HL-60/S4 treated with retinoic acid at 250 ng/mL for 4 days and 3 days (cell line): ENCODE results near the gene STX3.
"Not testable (repeated sequence)": the region's sequence is repeated elsewhere in the genome, so short reads cannot be mapped to it uniquely, and the experiment has no call there.

Experiments
- in situ Hi-C: fragments of 300-500 bp; cut with MboI; formaldehyde crosslinking; loops from 2 replicates; pipeline ENCODE4 v1.7.0; 2022; ENCODE audit warnings: low sequenced_read_pairs

Gene STX3

DNA sequence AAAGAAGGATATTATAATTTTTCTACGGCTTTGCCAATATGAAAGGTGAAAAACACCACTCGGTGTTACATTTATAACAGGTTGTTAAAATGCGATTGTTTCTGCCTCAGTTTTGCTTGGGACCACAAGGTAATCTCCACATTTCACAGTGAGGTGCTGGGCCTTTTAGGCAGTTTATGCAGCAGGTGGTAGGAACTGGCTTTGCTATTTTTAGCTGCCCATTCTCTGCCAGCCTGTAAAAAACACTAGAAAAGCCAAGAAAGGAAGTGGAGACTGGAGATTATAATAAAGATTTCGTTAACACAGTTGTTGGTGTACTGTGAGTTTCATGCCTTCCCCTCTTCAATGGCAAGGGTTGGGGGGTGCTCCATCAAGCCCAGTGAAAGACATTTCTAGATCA is 63.4 kb downstream of the STX3 start:
- in situ Hi-C loops: no loop called here

DNA sequence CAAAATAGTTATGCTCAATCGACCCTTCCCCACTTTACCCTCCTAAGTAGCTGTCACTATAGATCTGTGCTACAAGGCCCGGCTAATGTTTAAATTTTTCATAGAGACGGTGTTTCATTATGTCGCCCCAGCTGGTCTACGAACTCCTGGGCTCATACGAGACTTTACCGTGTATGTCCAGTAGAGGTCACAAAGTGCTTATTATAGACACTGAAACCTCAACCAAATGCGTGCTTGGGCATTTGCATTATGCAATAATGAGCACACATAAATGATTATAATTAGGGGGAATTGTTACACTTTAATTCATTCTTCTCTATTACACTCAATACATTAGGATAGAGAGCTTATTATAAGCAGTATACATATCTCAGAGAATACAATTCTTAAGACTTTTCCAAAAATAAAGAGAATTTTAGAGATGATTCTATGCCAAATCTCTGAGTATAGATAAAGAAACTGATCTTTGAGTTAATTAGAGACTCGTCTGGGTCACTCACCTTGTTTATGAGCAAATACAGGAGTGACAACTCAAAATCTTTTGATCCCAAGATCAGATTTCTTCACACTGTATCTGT is 67.9 kb downstream of the STX3 start:
- in situ Hi-C loops: no loop called here

DNA sequence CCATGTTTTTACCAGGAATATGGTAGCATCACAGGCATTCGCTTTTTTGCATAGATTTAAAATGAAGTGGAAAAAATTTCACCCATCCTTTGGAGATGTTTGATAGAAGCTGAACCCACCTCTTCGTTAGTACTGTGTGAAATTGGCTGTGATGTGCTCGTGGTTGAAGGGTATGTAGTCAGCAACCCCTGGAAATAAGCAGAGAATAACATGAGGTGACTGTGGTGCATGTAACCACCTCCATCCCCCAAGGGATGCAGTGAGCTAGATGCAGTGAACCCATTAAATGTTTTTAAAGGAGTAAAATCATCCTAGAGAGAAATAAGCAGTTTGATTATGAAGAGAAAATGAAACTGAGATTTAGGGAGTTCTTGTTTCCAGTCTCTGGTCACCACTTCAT is 74.2 kb downstream of the STX3 start:
- in situ Hi-C loops: loop anchor here (25.0 kb wide), 1 partner anchor 308 kb away; no protein-coding TSS in a partner anchor

DNA sequence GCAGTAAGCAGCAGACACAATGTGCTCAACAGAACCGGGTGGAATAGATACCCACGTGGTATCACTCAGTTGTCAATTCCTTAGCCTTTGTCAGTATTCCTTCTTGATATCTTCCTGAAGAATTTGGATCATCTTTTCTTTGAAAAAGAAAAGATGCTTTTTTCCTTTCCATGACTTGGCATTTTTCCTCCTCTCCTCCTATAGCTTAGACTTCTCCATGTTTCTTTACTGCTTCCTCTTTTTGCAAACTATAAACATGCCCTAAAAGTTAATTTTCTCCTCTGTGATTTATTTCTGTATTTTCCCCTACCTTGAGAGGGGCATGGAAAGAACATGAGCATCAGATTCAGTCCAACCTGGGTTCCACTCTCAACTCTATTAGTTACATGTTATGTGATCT is 78.4 kb downstream of the STX3 start:
- in situ Hi-C loops: loop anchor here (25.0 kb wide), 1 partner anchor 304 kb away; no protein-coding TSS in a partner anchor

- in situ Hi-C loops: loop anchor here (25.0 kb wide), 1 partner anchor 298 kb away; no protein-coding TSS in a partner anchor
Measured at GRCh38 chr11:59839615-59840014, 84.4 kb downstream of the STX3 start.

- in situ Hi-C loops: loop anchor here (25.0 kb wide), 1 partner anchor 296 kb away; no protein-coding TSS in a partner anchor
Measured at GRCh38 chr11:59841514-59841913, 86.3 kb downstream of the STX3 start.

DNA sequence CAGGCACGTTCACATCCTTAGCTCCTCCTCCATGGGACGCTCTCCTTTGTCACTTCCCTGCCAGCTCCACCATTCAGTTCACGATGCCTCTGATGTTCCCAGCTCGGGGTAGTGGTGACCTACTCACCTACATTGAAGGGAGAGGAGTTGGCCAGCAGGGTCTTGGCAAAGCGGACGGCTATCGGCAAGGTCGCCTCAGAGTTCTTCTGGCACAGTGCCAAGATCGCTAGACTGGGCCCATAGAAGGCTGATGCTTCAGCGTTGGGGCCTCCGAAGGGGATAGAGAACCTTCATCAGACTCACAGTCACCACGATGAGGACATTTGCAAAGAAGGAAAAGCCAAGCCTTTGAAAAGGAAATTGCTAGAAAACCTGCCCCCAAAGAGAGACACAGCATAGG is 87.1 kb downstream of the STX3 start:
- in situ Hi-C loops: loop anchor here (25.0 kb wide), 1 partner anchor 295 kb away; no protein-coding TSS in a partner anchor

DNA sequence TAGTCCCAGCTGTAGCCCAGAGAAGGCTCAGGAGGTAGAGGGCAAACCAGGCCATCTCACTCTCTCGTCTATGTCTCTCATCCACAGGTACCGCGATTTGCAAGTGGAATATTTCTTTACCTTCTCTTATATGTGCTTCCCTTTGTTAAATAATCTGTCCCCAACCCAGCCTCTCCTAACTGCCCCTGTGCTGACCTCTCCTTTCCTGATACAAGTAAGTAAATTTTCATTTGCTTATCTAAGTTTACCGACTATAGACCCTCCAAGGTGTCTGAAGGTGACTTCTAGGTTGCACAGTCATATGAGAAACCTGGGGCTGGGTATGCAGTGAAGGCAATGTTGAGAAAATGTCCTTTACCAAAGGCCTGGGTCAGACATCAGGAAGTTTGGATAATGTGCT is 90.2 kb downstream of the STX3 start, which contains the start of gene CBLIF:
Gene CBLIF, minus strand, starts transcription at position 101 of the 400 bp plus-strand sequence. Its CDS starts 46 bp downstream, at position 55.
- in situ Hi-C loops: loop anchor here (25.0 kb wide), 1 partner anchor 292 kb away; no protein-coding TSS in a partner anchor

DNA sequence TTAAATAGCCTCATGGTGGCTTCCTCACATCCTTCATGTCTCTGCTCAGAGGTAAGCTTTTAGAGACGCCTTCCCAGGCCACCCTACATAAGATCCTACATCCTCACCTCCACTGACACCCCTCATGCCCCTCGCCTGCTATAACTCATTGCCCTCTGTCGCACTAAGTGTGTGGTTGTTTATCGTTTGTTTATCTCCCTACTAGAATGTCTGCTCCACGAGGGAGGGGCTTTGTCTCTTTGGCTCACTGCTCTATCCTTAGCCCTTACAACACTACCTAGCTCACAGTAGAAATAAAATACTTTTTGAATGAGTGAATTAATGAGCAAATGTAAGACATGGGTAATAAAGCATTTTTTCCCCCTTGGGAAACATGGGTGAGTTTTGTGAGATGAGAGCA is 91.4 kb downstream of the STX3 start:
- in situ Hi-C loops: loop anchor here (25.0 kb wide), 1 partner anchor 291 kb away; no protein-coding TSS in a partner anchor

- in situ Hi-C loops: loop anchor here (25.0 kb wide), 1 partner anchor 290 kb away; no protein-coding TSS in a partner anchor
Measured at GRCh38 chr11:59847626-59848025, 92.5 kb downstream of the STX3 start.

DNA sequence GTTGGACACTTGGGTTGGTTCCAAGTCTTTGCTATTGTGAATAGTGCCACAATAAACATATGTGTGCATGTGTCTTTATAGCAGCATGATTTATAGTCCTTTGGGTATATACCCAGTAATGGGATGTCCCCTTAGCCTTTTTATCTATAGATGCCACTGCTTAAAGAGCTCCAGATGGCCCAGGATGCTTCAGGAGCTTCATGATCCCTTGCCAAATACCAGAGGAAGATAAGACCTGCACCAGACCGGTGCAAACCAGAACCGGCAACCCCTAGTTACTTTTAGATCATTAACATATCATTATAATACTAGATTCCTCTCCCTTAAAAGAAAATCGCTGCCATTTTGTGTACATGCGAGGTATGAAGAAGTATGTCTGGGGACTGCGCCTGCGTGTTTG is 93.3 kb downstream of the STX3 start:
- in situ Hi-C loops: loop anchor here (25.0 kb wide), 1 partner anchor 289 kb away; no protein-coding TSS in a partner anchor

DNA sequence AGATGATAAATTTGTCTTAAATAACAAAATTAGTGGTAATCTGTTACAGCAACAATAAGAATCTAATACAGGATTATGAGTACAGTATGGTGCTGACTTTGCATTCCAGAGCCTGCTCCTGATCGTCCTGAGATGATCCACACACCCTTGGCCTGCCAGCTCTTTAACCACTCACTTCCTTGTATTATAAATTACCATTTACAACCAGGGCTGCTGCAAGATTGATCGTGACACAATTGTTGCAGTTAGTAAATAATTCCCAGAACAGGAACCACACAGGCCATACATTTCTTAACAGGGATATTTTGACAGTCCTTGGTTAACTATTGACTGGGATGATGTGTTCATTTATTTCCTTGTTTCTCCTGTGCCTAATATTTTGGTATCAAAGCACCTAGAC is 94.0 kb downstream of the STX3 start:
- in situ Hi-C loops: loop anchor here (25.0 kb wide), 1 partner anchor 288 kb away; no protein-coding TSS in a partner anchor

DNA sequence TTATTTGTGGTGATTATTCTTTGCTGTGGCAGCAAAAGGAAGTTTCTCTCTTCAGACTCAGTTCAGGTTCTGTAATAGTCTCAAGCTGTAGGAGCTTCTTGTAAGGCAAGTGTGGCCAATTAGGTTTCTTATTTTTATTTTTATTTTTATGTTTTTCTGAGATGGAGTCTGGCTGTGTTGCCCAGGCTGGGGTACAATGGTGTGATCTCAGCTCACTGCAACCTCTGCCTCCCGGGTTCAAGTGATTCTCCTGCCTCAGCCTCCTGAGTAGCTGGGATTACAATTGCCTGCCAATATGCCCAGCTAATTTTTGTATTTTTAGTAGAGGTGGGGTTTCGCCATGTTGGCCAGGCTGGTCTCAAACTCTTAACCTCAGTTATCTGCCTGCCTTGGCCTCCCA is 94.4 kb downstream of the STX3 start:
- in situ Hi-C loops: loop anchor here (25.0 kb wide), 1 partner anchor 288 kb away; no protein-coding TSS in a partner anchor

- in situ Hi-C loops: not testable (repeated sequence)
Measured at GRCh38 chr11:59851416-59851815, 96.2 kb downstream of the STX3 start.

GRCh38 chr11:59854871-59855270 is 99.7 kb downstream of the STX3 start:
- in situ Hi-C loops: no loop called here
